GM12875 (cell line): Measurements from ENCODE around the gene CACNB1.

Experiments used
- H3K4me3 ChIP-seq: one replicate; pipeline ENCODE4 v1.5.1; 2011; ENCODE audit warnings: low read depth, low read length, control low read depth
- CTCF ChIP-seq: IDR thresholded peaks from 2 replicates; pipeline ENCODE4 v1.5.1; 2011; ENCODE audit warnings: low read depth, mild to moderate bottlenecking, control low read depth, inconsistent platforms, low read length, moderate library complexity, borderline replicate concordance; ENCODE audit not compliant: insufficient read depth

The CACNB1 gene

GRCh38 chr17:39197380-39198185 lies at the start of gene CACNB1:
Gene CACNB1, minus strand, starts transcription at chr17:39197669. Its CDS starts 174 bp downstream, at chr17:39197495.
- TF ChIP-seq CTCF, result no peak
- H3K4me3 ChIP-seq, result peak within 1 kb of the TSS; percentile 69

GRCh38 chr17:39246274-39246673 lies 48.8 kb upstream of the CACNB1 start:
- H3K4me3 ChIP-seq, result no peak overlapping the region
- TF ChIP-seq CTCF, result no peak

- H3K4me3 ChIP-seq, result no peak overlapping the region
- TF ChIP-seq CTCF, result peak; percentile 89
Measured at GRCh38 chr17:39244600-39245570, 47.4 kb upstream of the CACNB1 start.

- H3K4me3 ChIP-seq, result no peak overlapping the region
- no peak for TF ChIP-seq CTCF
Measured at GRCh38 chr17:39244016-39244599, 46.6 kb upstream of the CACNB1 start.

GRCh38 chr17:39243155-39243554 lies 45.7 kb upstream of the CACNB1 start:
- no peak for TF ChIP-seq CTCF
- H3K4me3 ChIP-seq, result no peak overlapping the region

- TF ChIP-seq CTCF, result no peak
- H3K4me3 ChIP-seq, result no peak overlapping the region
Measured at GRCh38 chr17:39240631-39241030, 43.2 kb upstream of the CACNB1 start.
